HCT116 (cell line): ENCODE results near the gene R3HDM4. TPM values are rescaled to one million over a fixed set of nuclear protein-coding genes. Genes with fewer than 3 reads are reported as not detected.

Experiments
- ATAC-seq: fragments of 200-7000 bp; cut with Tn5 transposase; 2 replicates; pipeline ENCODE4 v1.9.1; 2020; ENCODE audit warnings: mild to moderate bottlenecking, moderate library complexity
- BruUV-seq: library from RNA; stranded (reverse); fragments of 400-500 nt; replicated peaks from 2 replicates; lab custom pipeline; 2021; lab: Mats Ljungman, UMichigan
- CTCF ChIA-PET: fragments of 300-600 bp; sonication (Branson Sonifier 250); formaldehyde crosslinking; loops from one replicate; lab custom pipeline; 2021; ENCODE audit warnings: antibody characterized with exemption; lab: Charles Lee
- POLR2A ChIA-PET: fragments of 300-600, 350-600 bp; sonication (Branson Sonifier 250); formaldehyde crosslinking; loops from one replicate; lab custom pipeline; 2021; ENCODE audit warnings: antibody characterized with exemption; lab: Charles Lee
- RAD21 ChIA-PET, 2 experiments: fragments of 300-600 bp; sonication (Branson Sonifier 250); formaldehyde crosslinking; loops; one replicate each; lab custom pipeline; 2023; ENCODE audit warnings: low total read pairs in 2 of 2; ENCODE audit not compliant: uncharacterized antibody in 2 of 2, unreplicated experiment in 2 of 2, low non-redundant PET in 1 of 2; lab: Charles Lee
- DNase-seq: peaks from one replicate; pipeline ENCODE4 v3.0.0-alpha.2; 2010; ENCODE audit warnings: low read depth, low spot score
- H2AFZ ChIP-seq: fragments of 200-600 bp; shearing (Covaris generic), sonication (generic); 2 replicates; pipeline ENCODE4 v1.6.1; 2017; ENCODE audit warnings: low read depth, mixed run types, mixed read lengths, antibody characterized with exemption, low read length; ENCODE audit not compliant: poor library complexity, severe bottlenecking
- H3K27ac ChIP-seq: 2 replicates; pipeline ENCODE4 v1.5.1; 2012; ENCODE audit warnings: low read depth, low read length
- H3K27me3 ChIP-seq: fragments of 200-600 bp; sonication (generic); 2 replicates; pipeline ENCODE4 v1.6.1; 2016; ENCODE audit warnings: mixed run types, low read length, mixed read lengths; ENCODE audit not compliant: insufficient read depth
- H3K36me3 ChIP-seq, 2 experiments: fragments of 200-500 bp in 1 of 2; fragments of 200-600 bp in 1 of 2; sonication (Bioruptor generic) in 1 of 2; sonication (generic) in 1 of 2; 2 replicates each; pipeline versions ENCODE4 v1.5.1 to v1.6.1; 2014 to 2016; ENCODE audit warnings: low read length in 2 of 2, inconsistent platforms in 1 of 2, mixed read lengths in 1 of 2, mixed run types in 1 of 2; ENCODE audit not compliant: insufficient read depth in 2 of 2, control insufficient read depth in 1 of 2
- H3K4me1 ChIP-seq, 2 experiments: fragments of 200-600 bp in 1 of 2; sonication (generic) in 1 of 2; 2 replicates each; pipeline versions ENCODE4 v1.5.1 to v1.6.1; 2012 to 2017; ENCODE audit warnings: low read length in 2 of 2, inconsistent platforms in 1 of 2, mild to moderate bottlenecking in 1 of 2, mixed read lengths in 1 of 2, mixed run types in 1 of 2, moderate library complexity in 1 of 2; ENCODE audit not compliant: insufficient read depth in 2 of 2, control insufficient read depth in 1 of 2
- H3K4me2 ChIP-seq: fragments of 200-600 bp; sonication (generic); 2 replicates; pipeline ENCODE4 v1.6.1; 2017; ENCODE audit warnings: mixed run types, low read length, mixed read lengths
- H3K4me3 ChIP-seq, 2 experiments: fragments of 200-600 bp in 1 of 2; sonication (generic) in 1 of 2; replicated peaks in 1 of 2; 2 replicates each; pipeline ENCODE4 v1.5.1; 2011 to 2016; ENCODE audit warnings: low read length in 2 of 2, control low read depth in 1 of 2, low read depth in 1 of 2, mild to moderate bottlenecking in 1 of 2, mixed read lengths in 1 of 2, mixed run types in 1 of 2
- H3K79me2 ChIP-seq: fragments of 200-600 bp; sonication (generic); 2 replicates; pipeline ENCODE4 v1.6.1; 2017; ENCODE audit warnings: mild to moderate bottlenecking, mixed run types, low read length, moderate library complexity, mixed read lengths; ENCODE audit not compliant: insufficient read depth
- H3K9ac ChIP-seq: fragments of 200-600 bp; sonication (generic); 2 replicates; pipeline ENCODE4 v1.6.1; 2016; ENCODE audit warnings: low read length, mixed read lengths
- H3K9me2 ChIP-seq: fragments of 200-600 bp; sonication (generic), shearing (Covaris generic); 2 replicates; pipeline ENCODE4 v1.6.1; 2017; ENCODE audit warnings: mixed run types, mild to moderate bottlenecking, moderate library complexity; ENCODE audit not compliant: insufficient read depth
- H3K9me3 ChIP-seq, 2 experiments: fragments of 200-500 bp in 1 of 2; fragments of 200-600 bp in 1 of 2; sonication (Bioruptor generic) in 1 of 2; sonication (generic) in 1 of 2; 2 replicates each; pipeline ENCODE4 v1.6.1; 2014 to 2017; ENCODE audit warnings: low read length in 2 of 2, mixed read lengths in 2 of 2, inconsistent platforms in 1 of 2, low read depth in 1 of 2, mild to moderate bottlenecking in 1 of 2, mixed run types in 1 of 2, moderate library complexity in 1 of 2; ENCODE audit not compliant: control insufficient read depth in 1 of 2, insufficient read depth in 1 of 2
- H4K20me1 ChIP-seq: fragments of 200-600 bp; sonication (generic), shearing (Covaris generic); 2 replicates; pipeline ENCODE4 v1.6.1; 2017; ENCODE audit warnings: mixed run types, mild to moderate bottlenecking, moderate library complexity; ENCODE audit not compliant: insufficient read depth
- CBX3 ChIP-seq: IDR thresholded peaks from 2 replicates; pipeline ENCODE4 v1.6.1; 2012; ENCODE audit warnings: low read depth
- EZH2phosphoT487 ChIP-seq: fragments of 200-600 bp; IDR thresholded peaks from 2 replicates; pipeline ENCODE4 v1.6.1; 2018; ENCODE audit warnings: antibody characterized with exemption, borderline replicate concordance
- JUND ChIP-seq: IDR thresholded peaks from 2 replicates; pipeline ENCODE4 v1.6.1; 2012
- POLR2A ChIP-seq: IDR thresholded peaks from 2 replicates; pipeline ENCODE4 v1.7.0; 2011; ENCODE audit warnings: borderline replicate concordance; ENCODE audit not compliant: insufficient read depth, insufficient read length; ENCODE audit errors: extremely low read depth
- POLR2AphosphoS5 ChIP-seq: IDR thresholded peaks from 2 replicates; pipeline ENCODE4 v1.6.1; 2011; ENCODE audit warnings: mild to moderate bottlenecking, low read depth, low read length, moderate library complexity
- SIN3A ChIP-seq: IDR thresholded peaks from 2 replicates; pipeline ENCODE4 v1.6.1; 2012; ENCODE audit warnings: low read depth
- ZFX ChIP-seq: fragments of 450-650 bp; IDR thresholded peaks from 2 replicates; pipeline ENCODE4 v1.6.1; 2017
- intact Hi-C: fragments of 100-400 bp; cut with micrococcal nuclease; formaldehyde crosslinking; loops from 2 replicates; pipeline ENCODE4 v1.10.0; 2022
- total RNA-seq: library from RNA; stranded (reverse); gene quantifications from one replicate; pipeline ENCODE4 v1.2.1, GENCODE V29; 2021; ENCODE audit not compliant: unreplicated experiment

Gene R3HDM4
- total RNA-seq, 1 experiment from 2014 or later, result 92.3 TPM

DNA sequence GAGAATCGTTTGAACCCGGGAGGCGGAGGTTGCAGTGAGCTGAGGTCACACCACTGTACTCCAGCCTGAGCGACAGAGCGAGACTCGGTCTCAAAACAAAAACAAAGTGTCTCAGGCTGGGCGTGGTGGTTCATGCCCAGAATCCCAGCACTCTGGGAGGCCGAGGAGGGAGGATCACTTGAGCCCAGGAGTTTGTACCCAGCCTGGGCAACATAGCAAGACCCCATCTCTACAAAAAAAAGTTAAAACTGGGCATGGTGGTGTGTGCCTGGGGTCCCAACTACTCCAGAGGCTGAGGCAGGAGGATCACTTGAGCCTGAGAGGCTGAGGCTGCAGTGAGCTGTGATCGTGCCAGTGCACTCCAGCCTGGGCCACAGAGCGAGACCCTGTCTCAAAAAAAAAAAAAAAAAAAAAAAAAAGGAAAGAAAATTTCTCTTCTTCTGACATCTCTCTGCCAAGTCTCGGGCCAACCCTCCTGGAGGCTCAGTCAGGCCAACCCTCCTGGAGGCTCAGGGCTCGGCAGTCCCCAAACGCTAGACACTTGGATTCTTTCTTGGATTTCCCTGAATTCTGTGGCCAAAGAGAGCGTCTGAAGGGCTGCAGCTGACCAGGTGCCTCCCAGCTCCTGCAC lies 39.1 kb upstream of the R3HDM4 start (continued):
- TF ChIP-seq POLR2AphosphoS5, result no peak
- TF ChIP-seq CBX3, result no peak
- TF ChIP-seq POLR2A, result no peak
- TF ChIP-seq SIN3A, result no peak

DNA sequence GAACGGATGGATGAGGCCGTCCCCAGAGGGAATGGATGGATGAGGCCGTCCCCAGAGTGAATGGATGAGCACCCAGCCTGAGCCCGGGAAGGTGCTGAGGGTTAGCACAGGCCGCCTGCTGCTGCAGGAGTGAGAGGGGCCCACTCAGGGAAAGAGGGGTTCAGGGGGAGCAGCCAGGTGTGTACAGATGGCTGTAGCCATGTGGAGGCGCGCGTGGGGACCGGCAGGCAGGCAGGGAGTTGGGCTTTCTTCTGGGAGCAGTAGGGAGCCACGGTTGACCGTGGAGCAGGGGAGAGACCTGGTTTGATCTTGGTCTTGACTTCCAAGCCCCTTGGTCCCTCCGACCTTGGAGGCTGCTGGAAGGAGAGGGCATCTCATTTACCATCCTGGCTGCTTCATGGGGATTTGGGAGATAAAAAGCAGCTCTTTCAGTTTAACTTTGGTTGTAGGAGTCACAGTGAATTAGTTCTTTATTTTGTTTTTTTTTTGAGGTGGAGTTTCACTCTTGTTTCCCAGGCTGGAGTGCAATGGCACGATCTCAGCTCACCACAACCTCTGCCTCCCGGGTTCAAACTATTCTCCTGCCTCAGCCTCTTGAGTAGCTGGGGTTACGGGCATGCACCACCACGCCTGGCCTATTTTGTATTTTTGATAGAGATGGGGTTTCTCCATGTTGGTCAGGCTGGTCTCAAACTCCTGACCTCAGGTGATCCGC lies 37.5 kb upstream of the R3HDM4 start:
- peaks cover 47 to 70% of the 10 kb centered on the region in 2 experiments for H3K4me1 ChIP-seq
- no peaks in the 10 kb centered on the region; a peak in 1 of 4 replicates for H3K36me3 ChIP-seq
- intact Hi-C loops, result no loop called here
- no peaks in the 10 kb centered on the region for H4K20me1 ChIP-seq
- RAD21 ChIA-PET, result interaction anchor here in 1 of 2 experiments (0.6 kb wide), 1 partner anchor 185 kb away, joined by 3 read pairs; no protein-coding TSS in a partner anchor
- DNase-seq, result no peak
- TF ChIP-seq JUND (no peak), EZH2phosphoT487 (no peak), ZFX (no peak)
- TF ChIP-seq, all 23 proteins: peak for 0
- H2AFZ ChIP-seq, result no peak overlapping the region
- CTCF ChIA-PET, result no interaction called here
- H3K9me2 ChIP-seq, result no peaks in the 10 kb centered on the region
- peaks cover 14% of the 10 kb centered on the region for H3K79me2 ChIP-seq
- H3K4me3 ChIP-seq, result no peak overlapping the region
- no peak for ATAC-seq
- no peak overlapping the region for H3K27ac ChIP-seq
- peak overlapping the region; percentile 67; the same call in 1 of the 2 replicates for H3K4me2 ChIP-seq
- H3K27me3 ChIP-seq, result no peaks in the 10 kb centered on the region
- no peak overlapping the region for H3K9ac ChIP-seq
- POLR2A ChIA-PET, result no interaction called here
- H3K9me3 ChIP-seq, result no peaks in the 10 kb centered on the region
- BruUV-seq, result no TSS peak
